Cardiac fibroblast (primary cell): ENCODE data around the gene ZNF701.
"Not testable (repeated sequence)": the region's sequence is repeated elsewhere in the genome, so short reads cannot be mapped to it uniquely, and the experiment has no call there.

Experiments used
- DNase-seq, 2 donors: peaks; one replicate each; pipeline versions ENCODE4 v3.0.0 to v3.0.0-alpha.2; 2010; ENCODE audit warnings: low read depth in 2 of 2
- H3K4me3 ChIP-seq, 2 donors: replicated peaks in 1 of 2; 1 replicate in 1 of 2; 2 replicates in 1 of 2; pipeline ENCODE4 v1.5.1; 2011; ENCODE audit warnings: low read depth in 2 of 2, low read length in 2 of 2, mild to moderate bottlenecking in 2 of 2, moderate library complexity in 1 of 2
- TF ChIP-seq, protein P1 (sequence below): IDR thresholded peaks from one replicate; pipeline ENCODE4 v1.5.1; 2011; ENCODE audit warnings: low read depth, mild to moderate bottlenecking, low read length, inconsistent platforms

The ZNF701 gene

DNA sequence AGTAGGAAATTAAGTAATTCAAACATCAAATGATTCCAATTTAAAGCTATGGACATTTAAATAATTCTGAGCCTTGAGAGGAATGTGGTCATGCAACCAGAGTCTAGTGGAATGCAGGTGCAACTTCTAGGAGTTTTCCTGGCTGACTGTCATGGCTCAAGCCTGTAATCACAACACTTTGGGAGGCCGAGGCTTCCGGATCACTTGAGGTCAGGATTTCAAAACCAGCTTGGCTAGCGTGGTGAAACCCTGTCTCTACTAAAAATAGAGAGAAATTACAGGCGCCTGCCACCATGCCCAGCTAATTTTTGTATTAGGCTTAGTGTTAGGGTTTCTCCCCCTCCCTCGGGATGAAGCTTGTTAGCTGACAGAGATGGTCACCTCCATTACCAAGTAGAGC lies 36.2 kb upstream of the ZNF701 start:
- no peak for DNase-seq
- TF ChIP-seq, protein P1, sequence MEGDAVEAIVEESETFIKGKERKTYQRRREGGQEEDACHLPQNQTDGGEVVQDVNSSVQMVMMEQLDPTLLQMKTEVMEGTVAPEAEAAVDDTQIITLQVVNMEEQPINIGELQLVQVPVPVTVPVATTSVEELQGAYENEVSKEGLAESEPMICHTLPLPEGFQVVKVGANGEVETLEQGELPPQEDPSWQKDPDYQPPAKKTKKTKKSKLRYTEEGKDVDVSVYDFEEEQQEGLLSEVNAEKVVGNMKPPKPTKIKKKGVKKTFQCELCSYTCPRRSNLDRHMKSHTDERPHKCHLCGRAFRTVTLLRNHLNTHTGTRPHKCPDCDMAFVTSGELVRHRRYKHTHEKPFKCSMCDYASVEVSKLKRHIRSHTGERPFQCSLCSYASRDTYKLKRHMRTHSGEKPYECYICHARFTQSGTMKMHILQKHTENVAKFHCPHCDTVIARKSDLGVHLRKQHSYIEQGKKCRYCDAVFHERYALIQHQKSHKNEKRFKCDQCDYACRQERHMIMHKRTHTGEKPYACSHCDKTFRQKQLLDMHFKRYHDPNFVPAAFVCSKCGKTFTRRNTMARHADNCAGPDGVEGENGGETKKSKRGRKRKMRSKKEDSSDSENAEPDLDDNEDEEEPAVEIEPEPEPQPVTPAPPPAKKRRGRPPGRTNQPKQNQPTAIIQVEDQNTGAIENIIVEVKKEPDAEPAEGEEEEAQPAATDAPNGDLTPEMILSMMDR, result no peak

DNA sequence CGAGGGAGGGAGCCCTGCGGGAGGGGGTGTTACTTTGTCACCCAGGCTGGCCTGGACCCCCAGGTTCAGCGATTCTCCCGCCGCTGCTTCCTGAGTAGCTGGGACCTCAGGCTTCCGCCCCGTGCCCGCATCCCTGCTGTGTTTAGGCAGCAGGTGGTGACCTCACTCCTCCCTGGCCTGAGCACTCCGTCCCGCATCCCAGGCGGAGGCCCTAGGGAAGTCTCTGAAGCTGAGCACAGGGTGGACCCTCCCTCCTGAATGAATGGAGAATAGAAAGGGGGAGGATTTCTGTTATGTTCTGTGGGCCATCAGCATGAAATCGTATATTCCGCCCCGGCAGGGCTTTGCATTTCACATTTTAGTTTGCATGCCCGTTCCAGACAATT lies 34.7 kb upstream of the ZNF701 start:
- DNase-seq, result not testable (repeated sequence)
- peak overlapping the region; percentile 62 to 66 for H3K4me3 ChIP-seq

More for the DNA sequence above, 36.2 kb upstream of the ZNF701 start:
- H3K4me3 ChIP-seq, result no peak overlapping the region

DNA sequence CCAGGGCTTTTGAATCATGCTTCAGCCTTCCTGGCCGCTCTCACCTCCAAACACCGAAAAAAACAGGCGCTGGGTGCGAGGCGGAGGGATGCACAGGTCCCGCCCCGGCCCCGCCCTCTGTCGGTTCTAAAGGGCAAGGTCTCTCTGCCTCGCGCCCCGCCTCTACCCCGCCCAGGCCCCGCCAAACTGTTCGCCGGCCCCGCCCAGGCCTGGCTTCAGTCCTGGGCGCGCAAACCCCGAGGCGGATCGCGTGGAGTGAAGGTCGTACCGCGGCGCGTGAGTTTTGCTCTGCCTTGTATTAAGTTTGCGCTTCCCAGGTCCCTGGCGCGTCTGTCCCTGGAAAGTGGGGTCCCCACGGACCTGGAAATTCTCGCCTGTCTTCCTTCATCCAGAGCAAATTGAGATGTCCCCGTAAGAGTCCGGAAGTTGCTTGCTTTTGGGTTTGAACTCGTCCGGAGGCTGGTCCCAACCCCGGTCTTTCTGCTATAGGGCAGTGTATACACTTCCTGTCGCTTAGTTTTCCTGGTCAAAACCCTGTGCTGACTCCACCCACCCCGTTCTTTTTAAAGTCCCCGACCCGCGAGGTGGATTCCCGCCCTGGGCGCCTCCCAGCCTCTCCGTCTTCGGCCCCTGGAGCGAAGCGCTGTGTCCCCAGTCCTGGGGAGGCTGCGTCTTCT lies 34.2 kb upstream of the ZNF701 start:
- TF ChIP-seq, protein P1, result peak; percentile 24
- H3K4me3 ChIP-seq, result peak overlapping the region; percentile 62 to 66
- peak; percentile 81 to 84 for DNase-seq

DNA sequence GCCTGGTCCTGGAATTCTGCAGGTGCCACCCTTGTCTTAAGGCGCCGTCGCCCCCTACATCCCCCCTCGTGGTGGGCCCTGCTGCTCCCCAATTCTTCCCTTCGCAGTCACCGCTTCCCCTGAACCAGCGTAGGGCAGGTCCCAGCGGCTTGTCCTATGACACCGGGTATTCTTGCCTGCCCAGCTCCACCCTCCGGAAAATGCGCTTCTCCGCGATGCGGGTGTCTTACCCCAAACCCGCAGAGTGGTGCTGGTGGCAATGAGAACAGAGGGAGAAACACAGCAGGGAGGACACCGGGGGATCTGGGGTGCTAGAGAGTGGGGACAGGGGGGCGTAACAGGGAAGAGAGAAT lies 33.7 kb upstream of the ZNF701 start:
- DNase-seq, result peak; percentile 3 to 26
- peak overlapping the region; percentile 62 to 66 for H3K4me3 ChIP-seq
- TF ChIP-seq, protein P1, result no peak

DNA sequence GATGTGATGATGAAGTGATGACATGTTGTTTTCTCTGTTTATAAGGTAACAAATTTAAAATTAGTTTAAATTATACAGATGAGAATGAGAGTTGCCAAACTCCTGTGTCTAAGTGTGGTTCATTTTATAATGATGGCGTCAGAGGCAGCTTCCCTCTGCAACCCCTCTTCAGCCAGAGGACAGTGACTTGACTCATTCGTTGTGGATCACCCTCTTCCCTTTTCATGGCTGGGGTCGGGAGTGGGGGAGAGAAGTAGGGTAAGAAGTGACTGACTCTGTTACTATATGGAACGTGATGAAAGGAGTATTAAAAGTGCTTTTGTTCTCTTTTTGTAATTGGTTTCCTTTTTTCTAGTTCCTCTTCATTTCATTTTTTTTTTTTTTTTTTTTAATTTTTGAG lies 31.3 kb upstream of the ZNF701 start:
- H3K4me3 ChIP-seq, DNase-seq: not testable (repeated sequence)

DNA sequence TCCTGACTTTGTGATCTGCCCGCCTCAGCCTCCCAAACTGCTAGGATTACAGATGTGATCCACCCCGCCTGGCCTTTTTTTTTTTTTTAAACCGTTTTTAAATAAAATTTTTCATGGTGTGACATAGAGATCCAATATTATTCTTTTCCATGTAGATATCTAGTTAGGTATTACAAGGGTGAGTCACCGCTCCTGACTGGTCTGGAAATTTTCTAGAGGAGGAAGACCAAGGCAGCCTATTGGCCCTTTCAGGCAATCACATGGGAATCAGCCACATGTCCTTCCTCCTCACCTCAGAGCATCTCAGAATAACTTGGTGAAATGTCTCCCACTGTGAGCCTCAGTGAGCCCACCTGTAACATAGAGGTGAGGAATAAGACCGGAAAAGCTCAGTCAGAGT lies 28.9 kb upstream of the ZNF701 start:
- H3K4me3 ChIP-seq, DNase-seq: not testable (repeated sequence)

DNA sequence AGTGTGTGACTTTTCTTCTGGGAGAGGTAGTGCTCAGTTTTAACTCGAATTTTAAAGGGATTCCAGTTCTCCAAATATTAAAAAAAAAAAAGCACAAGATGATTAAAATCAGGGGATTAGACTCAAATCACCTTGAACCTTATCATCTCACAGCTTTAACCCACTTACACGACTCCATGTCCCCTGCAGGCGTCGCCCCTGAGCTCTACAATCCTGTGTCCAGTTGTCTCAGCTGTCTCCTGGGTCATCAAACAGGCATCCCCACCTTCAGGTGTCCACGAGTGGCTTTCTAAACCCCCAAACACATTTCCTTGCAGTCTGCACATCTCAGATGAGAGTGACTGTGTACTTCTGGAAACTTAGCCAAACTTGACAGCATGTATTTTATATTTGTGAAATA lies 28.5 kb upstream of the ZNF701 start:
- TF ChIP-seq, protein P1, result no peak
- no peak for DNase-seq

DNA sequence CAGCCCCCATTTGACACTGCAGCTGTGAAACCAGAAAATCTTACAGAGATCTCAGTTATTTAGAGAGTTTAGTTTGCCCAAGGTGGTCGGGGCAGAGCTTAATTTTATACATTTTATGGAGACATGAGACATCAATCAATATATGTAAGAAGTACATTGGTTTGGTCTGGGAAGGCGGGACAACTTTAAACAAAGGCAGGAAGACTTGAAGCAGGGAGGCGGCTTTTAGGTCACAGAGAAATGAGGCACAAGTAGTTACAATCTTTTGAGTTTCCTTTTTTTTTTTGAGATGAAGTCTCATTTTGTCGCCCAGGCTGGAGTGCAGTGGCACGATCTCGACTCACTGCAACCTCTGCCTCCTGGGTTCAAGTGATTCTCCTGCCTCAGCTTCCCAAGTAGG lies 27.5 kb upstream of the ZNF701 start:
- H3K4me3 ChIP-seq, DNase-seq: not testable (repeated sequence)

More for the DNA sequence above, 28.5 kb upstream of the ZNF701 start:
- H3K4me3 ChIP-seq, result no peak overlapping the region

DNA sequence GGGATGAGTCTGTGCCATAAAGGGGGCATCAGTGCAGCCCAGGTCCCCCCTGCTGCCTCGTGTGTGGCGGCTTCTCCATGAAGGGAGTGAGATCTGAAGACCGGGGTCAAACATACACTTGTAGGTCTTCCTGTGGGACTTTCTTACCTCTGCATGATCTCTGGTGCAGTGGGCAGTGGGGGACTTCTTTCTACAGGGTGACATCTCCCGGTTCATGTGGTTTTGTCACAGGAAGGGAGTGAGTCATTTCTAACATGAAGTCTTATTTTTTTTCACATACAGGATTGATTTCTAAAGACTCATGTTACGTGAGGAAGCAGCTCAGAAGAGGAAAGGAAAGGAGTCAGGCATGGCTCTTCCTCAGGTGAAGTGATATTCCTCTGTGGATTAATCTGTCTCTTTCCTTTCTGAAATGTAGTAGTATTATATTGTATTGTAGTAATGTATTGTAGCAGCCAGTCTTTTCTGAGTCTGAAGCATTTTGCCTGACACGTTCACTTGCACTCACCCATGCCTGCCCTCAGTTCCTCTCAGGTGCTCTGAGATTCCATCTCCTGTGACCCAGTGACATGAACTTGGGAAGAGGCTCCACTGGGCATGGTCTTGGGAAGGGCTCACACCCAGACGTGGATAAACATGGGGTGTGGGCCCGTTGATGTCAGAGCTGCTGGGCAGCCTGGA lies 27.0 kb upstream of the ZNF701 start:
- no peak overlapping the region for H3K4me3 ChIP-seq
- TF ChIP-seq, protein P1, result no peak
- peak in 1 of 2 donors; percentile 21 for DNase-seq
